HTR-8/SVneo (cell line): Measurements from ENCODE around the gene PCBP3.
"Not testable (repeated sequence)": the region's sequence is repeated elsewhere in the genome, so short reads cannot be mapped to it uniquely, and the experiment has no call there.

Experiments
- DNase-seq: peaks from one replicate; pipeline ENCODE4 v3.0.0; 2011; ENCODE audit warnings: low spot score, mixed read lengths; ENCODE audit not compliant: insufficient read length
- FAIRE-seq: peaks from 2 replicates; lab custom pipeline; 2011; peaks lifted over from hg19 to GRCh38; lab: Jason Lieb, UNC

The PCBP3 gene

GRCh38 chr21:45943630-45944540 is 300.4 kb downstream of the PCBP3 start:
- DNase-seq (no peak), FAIRE-seq (no peak)

DNA sequence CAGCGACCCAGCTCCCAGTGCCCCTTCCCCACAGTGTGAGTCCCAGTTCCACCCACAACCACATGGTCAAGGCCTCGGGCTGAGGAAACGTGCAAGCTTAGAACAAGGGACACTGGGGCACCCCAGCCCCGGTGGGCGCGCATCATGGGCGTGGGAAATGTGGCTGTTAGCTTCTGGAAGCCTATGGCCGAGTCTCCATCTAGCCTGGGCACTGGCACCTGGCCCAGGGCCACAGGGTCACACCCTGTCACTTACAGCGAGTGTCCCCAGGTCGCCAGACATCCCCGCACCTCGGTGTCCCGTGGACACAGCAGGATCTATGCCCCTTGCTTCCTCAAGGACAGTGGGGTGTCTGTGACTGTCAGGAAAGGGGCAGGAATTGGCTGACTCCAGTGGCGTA is 301.1 kb downstream of the PCBP3 start:
- DNase-seq = no peak
- FAIRE-seq = no peak

DNA sequence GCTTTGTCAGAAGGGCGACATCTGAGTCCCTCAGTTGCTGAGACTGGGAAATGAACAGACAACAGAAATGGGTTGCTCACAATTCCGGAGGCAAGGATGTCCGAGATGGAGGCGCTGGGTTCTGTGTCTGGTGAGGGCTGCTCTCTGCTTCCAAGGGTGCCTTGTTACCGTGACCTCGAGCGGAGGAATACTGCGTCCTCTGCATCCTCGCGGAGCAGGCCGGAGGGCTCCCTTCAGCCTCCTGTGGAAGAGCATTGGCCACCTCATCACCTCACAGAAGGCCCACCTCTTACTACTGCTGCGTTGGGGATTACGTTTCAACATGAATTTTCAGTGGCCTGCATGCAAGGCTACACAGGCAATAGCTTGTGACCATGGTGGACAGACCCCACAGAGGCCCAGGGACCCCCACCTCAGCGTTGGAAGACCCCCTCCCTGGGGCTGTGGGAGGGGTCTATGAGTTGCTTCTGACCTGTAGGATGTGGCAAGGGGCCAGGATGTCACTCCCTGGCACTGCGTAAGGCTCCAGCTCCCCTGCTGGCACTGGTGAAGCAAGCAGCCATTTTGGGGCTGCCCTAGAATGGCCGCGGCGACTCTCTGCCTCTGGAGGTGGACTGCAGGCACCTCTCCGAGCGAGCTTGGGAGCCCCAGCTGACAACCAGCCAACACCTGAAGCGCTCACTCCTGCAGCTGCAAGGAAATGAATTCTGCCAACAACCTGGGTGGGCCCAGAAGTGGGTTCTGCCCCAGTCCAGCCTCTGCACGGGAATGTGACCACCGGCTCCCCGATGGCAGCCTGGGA is 301.7 kb downstream of the PCBP3 start:
- FAIRE-seq = no peak
- DNase-seq = no peak

GRCh38 chr21:45945868-45946210 is 302.3 kb downstream of the PCBP3 start:
- FAIRE-seq (no peak), DNase-seq (no peak)

DNA sequence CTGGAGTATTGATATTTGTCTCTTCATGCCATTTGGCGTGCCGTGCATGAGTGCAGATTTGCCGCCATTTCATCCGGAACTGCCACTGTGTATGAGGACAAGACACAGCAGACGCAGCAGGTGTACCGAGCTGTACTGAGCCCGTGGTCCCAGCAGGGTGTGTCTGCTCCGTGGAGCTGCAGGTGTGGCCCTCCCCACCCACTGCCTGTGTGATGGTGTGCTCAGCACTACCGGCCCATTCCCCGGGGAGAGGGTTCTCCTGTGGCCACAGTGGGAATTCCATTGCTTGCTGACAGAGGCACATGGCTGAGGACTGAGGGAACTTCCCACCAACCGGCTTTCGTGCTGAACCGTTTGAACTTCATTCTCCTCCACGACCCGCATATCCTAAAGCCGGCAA is 303.8 kb downstream of the PCBP3 start:
- DNase-seq (no peak), FAIRE-seq (no peak)

DNA sequence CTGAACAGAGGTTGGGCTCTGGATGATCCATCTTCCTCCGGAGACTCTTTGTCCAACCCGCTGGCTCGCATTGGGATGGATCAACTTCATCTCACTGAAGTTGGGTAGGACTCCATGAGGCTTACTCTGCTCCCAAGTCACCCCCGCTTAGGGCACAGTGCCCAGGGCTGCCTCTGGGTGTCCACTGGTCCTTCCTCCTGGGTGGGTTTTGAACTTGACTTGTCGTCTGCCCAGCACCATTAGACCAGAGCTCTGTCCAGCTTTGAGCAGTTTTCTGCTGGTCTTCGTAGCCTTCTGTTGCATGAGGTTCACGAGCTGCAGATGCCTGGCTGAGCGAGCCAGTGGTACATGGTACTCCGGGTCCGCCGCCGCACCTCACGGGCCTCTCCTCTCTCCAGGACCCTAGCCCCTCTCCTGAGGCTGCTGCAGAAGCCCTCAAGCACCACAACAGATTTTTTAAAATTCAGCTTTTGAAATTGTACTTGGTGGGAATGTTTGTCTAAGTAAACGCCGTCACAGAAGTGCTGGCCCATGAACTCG is 304.3 kb downstream of the PCBP3 start:
- no peak for DNase-seq
- FAIRE-seq = no peak

GRCh38 chr21:45948576-45949141 is 305.1 kb downstream of the PCBP3 start:
- FAIRE-seq = no peak
- DNase-seq = no peak

DNA sequence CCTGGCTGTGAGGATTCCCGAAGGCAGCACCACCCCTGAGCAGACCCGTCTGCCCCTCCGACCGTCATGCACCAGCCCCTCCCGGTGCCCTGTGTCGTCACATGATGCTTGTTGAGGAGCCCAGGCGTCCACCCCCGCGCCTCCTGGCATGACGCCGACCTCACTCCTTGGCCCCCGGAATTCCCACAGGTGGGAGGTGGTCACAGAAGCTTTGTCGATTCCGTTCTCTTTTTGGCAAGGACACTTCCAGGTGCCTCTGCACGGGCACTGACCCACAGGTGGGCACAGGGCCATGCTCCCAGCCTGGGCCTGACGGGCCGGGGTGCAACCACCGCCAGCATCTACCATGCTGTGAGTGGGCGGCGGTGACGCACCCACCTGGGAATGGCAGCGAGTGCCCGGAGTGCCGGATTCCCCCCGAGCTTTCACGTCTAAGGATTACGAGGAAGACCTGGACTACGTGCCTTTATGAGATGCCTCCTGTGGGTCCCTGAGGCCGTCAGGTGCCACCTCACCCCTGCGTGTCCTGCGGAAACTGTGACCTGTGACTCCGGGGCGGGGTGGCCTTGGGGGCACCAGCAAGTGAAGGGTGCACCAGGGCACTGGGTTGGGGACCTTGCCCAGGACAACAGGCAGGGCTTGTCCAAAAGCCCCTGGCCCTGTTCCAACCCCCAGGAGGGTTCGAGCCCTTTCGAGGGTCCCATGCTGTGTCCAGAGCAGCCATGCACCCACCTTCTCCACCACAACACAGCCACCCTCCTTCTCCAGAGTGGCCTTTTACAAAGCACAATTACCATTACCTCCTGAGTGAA is 306.6 kb downstream of the PCBP3 start:
- DNase-seq (no peak), FAIRE-seq (no peak)

DNA sequence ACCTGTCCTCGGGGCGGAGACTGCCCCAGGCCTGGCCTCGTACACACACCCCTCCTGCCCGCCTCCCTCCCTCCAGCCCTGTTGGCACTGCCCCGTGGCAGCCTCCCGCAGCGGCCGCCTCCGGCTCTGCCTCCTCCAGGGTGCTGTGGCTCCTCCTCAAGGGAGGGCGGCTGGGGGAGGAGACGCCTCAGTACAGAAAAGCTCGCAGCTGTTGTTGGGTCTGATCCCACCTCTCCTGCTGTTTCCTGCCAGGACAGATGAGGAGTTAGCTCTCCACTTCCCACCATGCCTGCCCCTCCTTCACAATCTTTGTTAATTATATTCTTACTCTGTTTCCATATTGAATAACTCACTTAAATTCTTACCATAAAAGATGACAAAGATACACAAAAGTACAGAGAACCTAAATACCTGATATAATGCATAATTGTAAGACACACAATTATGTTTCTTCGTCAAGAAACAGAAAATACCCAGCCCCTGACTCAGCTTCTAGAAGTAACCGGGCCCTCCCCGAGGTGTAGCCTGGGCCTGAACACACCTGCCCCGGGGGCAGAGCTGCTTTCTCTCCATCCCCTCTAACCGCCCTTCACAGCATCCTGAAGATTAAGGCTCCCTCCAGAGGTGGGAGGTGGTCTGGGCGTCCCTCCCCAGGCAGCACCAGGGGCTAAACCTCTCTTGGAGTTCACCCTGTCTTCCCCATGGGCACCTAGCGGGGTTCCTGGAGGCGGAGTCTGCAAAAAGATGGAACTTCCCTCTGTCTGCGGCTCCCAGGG is 307.4 kb downstream of the PCBP3 start:
- peak; percentile 66 for DNase-seq
- FAIRE-seq = peak; percentile 65

- no peak for DNase-seq
- no peak for FAIRE-seq
These were observed 308.2 kb downstream of the PCBP3 start for GRCh38 chr21:45951676-45952075.

GRCh38 chr21:45952527-45952926 is 309.0 kb downstream of the PCBP3 start:
- not testable (repeated sequence) for DNase-seq, FAIRE-seq

- FAIRE-seq (no peak), DNase-seq (no peak)
These were observed 309.4 kb downstream of the PCBP3 start for GRCh38 chr21:45952974-45953373.

DNA sequence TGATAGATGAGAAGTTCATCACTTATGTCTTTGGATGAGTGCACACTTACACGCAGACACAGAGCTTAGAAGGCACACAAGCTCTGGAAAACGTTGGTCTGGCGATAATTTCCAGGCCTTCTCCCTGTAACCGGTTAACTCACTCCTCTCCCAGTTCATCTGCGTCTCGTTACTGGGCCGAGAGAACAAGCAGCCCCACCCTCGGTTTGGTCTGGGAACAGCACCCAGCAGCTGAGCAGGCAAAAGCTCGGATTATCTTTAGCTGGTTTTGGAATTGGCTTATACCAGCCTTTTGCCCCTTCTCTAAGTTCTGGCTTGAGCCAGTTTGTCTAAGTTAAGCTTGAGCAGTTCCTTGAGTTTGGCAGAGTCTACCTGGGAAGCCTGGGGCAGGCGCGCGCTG is 310.7 kb downstream of the PCBP3 start:
- FAIRE-seq (no peak), DNase-seq (no peak)

DNA sequence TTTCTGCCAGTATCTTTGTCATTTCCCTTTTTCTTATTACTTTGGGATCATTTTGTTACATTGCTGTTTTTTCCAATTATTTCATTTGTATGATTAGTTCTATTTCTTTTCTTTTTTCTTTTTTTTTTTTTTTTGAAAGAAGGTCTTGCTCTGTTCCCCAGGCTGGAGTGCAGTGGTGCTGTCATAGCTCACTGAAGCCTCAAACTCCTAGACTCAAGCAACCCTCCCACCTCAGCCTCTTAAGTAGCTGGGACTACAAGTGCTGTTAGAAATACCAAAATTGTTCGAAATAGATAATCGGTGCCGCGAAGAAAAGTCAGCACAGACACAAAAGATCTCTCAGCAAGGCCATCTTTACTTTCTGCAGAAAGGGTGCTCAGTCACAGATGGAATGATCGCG is 311.4 kb downstream of the PCBP3 start:
- no peak for DNase-seq
- no peak for FAIRE-seq

DNA sequence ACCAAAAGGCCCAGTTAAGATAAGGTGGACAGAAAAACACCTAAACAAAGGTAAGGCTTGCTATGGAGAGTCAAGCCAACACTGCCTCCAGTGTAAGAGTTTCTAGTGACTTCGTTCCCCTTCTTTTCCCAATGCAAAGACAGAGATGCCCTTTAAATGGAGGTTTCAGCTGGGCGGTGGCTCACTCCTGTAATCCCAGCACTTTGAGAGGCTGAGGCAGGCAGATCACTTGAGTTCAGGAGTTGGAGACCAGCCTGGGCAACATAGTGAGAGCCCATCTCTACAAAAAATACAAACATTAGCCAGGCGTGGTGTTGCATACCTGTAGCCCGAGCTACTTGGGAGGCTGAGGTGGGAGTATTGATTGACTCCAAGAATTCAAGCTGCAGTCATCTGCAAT is 314.0 kb downstream of the PCBP3 start:
- DNase-seq = no peak
- FAIRE-seq = no peak

DNA sequence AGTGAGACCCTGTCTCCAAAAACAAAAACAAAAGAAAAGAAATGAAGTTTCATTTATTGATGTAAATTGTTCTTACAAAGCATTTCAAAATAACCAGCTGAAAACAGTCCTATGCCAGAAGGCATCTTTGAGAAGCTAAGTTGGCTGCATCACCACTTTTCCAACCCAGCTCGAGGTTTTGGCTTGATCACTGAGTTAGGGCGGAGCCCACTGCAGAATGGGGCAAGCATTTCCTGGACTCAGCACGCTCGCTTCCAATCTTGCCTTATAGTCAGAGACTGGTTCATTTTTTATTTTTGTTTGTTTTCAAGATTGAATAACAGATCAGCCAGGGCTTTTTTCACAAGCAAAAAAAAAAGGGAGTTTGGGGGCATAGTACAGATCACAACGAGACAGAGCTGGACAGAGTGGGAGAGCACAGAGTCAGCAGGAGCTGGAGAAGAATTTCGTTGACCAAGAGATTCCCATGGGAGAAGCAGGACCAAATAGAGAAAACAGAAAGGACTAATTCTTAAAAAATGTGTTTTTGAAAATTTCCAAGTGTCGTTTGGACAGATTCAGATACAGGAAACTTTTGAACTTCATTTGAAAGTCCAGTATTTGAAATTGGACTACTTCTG is 314.6 kb downstream of the PCBP3 start:
- no peak for FAIRE-seq
- no peak for DNase-seq

DNA sequence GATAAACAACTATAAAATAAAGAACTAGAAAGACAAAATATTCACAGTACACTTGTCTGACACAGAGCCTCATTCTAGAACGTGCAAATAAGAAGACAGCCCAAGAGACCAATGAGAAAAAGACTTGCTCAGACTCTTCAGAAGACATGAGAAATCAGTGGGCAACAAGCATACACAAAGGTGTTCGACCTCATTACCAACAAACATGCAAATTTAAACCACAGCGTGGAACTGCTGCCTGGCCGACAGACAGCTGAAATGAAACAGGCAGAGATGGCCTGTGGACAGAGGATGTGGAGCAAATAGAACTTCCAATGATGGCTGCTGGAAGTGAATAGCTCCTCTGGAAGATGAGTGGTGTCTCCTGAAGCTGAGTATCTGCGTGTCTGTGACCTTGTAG is 315.7 kb downstream of the PCBP3 start:
- FAIRE-seq = no peak

DNA sequence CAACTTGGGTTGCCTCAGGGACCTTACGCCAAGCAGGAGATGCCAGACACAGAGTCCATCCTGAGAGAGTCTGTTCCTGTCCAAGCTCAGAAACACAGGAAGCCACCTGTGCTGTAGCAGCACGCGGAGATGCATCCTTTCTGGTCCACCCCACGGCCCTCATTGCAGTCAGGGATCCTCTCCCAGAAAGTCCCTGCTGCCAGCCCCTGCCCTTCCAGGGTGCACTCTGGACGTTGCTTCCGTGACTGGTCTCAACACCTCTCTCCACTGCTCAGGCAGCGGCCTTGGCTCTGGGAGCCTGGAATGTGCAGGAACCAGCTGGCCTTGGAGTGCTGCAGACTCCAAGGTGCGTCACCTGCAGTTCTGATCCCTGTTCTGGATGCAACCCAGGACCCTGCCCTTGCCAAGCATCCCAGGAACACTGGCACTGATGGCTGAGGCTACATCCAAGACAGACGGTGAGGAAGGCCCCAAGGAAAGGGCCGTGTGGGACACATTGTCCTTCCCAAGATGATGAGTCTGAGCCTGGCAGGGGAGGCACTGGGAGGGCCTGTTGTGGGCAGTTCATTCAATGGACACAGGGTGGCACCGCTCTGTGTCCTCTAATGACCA is 316.4 kb downstream of the PCBP3 start:
- FAIRE-seq = no peak

More for the DNA sequence above, 315.7 kb downstream of the PCBP3 start:
- no peak for DNase-seq

More for the DNA sequence above, 316.4 kb downstream of the PCBP3 start:
- DNase-seq = no peak
